ENCODE data around the gene NTRK3.

The NTRK3 gene

GRCh38 chr15:87817553-87817952, 439.0 kb downstream of the NTRK3 start:
- no peak for DNase-seq (ENCODE audit: low spot score)

- DNase-seq (ENCODE audit: low spot score), result no peak
Observed at GRCh38 chr15:87816811-87817210, 439.7 kb downstream of the NTRK3 start.

GRCh38 chr15:87816016-87816415, 440.5 kb downstream of the NTRK3 start:
- DNase-seq (ENCODE audit: low spot score), result no peak

All from CD4-positive, alpha-beta T cell treated with Interleukin-15 for 4 hours (primary cell).